Measurements from ENCODE around the gene GPR22. TPM values are rescaled to one million over a fixed set of nuclear protein-coding genes. Genes with fewer than 3 reads are reported as not detected.

Gene GPR22, protein sequence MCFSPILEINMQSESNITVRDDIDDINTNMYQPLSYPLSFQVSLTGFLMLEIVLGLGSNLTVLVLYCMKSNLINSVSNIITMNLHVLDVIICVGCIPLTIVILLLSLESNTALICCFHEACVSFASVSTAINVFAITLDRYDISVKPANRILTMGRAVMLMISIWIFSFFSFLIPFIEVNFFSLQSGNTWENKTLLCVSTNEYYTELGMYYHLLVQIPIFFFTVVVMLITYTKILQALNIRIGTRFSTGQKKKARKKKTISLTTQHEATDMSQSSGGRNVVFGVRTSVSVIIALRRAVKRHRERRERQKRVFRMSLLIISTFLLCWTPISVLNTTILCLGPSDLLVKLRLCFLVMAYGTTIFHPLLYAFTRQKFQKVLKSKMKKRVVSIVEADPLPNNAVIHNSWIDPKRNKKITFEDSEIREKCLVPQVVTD
- not detected in 2 replicates for total RNA-seq (2014; rRNA removed; shearing (Covaris generic))
- not detected in 2 replicates for polyA plus RNA-seq (2015; cell fraction: cytosol; rRNA removed)
- polyA plus RNA-seq (2015; cell fraction: nucleus; rRNA removed): not detected in 2 replicates

DNA sequence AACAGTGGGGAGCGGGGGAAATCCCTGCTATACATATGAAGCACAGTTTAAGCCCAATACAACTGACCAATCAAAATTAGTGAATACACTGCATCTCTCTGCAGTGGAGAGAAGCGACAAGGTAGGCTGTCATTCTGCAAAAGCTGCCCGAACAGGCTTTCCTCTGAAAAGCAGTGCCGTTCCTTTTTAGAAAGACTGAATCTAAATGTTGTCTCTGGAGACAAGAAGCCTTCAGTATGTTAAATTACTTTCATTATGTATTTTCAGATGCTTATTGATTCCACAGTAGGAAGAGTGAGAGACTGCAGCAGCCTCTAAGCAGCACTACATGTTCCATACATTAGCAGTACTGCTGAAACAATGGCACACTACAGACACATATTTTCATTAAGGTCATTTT lies at the start of gene GPR22:
Gene GPR22 (plus strand): TSS at position 129 of the 400 bp plus-strand sequence. CDS start 4,004 bp downstream, outside the sequence.
- in situ Hi-C loops (cut with HindIII; ENCODE audit: low pct_unique_long_range_greater_than_20kb, low sequenced_read_pairs): loop anchor here (10.0 kb wide), 2 partner anchors 105 to 405 kb away; no protein-coding TSS in a partner anchor

DNA sequence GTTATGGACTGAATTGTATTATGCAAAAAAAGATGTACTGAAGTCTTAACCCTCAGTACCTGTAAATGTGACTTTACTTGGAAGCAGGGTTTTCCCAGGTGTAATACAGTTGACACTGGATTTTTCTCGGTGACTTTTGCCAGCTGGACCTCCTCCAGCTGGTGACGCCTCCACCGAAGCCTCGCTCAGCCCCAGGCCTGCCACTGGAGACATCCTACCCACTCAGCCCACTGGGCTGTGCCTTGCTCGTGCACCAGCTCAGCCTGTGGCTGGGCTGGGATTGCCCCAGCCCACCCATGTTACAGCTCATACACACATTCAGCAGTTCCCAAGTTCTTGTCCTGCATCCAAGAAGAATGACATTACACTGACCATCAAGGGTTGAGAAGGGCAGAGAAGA lies 42.4 kb upstream of the GPR22 start:
- in situ Hi-C loops (cut with HindIII; ENCODE audit: low pct_unique_long_range_greater_than_20kb, low sequenced_read_pairs): no loop called here
- no peak for DNase-seq (ENCODE audit: low read depth, low spot score)

More for the DNA sequence above, at the start of gene GPR22:
- peak; percentile 31 for DNase-seq (ENCODE audit: low read depth, low spot score)

DNA sequence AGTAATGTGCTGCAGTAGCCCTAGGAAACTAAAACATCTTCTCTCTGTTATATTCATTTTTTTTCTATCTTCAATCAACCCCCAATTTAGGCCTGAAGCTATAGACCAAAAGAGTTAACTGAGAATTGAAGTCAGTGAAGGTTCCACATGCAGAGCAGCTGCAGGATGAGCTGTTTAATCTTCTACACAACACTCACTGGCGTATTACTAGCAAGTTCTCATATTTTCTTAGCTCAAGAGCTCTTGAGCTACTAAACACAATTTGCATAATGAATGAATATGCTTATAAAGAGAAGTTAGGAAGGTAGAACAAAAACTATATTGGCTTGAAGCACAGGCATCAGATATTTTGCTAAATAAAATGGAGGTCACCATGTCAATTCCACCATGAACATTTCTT lies 41.2 kb upstream of the GPR22 start:
- in situ Hi-C loops (cut with HindIII; ENCODE audit: low pct_unique_long_range_greater_than_20kb, low sequenced_read_pairs): no loop called here
- DNase-seq (ENCODE audit: low read depth, low spot score): no peak

DNA sequence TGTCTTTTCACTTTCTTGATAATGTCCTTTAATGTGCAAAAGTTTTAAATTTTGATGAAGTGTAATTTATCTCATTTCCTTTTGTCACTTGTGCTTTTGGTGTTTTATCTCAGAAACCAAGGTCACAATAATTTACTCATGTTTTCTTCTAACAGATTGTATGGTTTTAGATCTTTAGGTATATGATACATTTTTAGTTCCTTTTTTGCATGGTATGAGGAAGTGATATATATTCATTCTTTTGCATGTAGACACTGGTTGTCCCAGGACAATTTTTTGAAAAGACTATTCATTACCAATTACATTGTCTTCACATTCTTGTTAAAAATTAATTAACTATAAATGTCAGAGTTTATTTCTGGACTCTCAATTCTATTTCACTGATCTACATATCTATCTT lies 39.8 kb upstream of the GPR22 start:
- in situ Hi-C loops (cut with HindIII; ENCODE audit: low pct_unique_long_range_greater_than_20kb, low sequenced_read_pairs): no loop called here

DNA sequence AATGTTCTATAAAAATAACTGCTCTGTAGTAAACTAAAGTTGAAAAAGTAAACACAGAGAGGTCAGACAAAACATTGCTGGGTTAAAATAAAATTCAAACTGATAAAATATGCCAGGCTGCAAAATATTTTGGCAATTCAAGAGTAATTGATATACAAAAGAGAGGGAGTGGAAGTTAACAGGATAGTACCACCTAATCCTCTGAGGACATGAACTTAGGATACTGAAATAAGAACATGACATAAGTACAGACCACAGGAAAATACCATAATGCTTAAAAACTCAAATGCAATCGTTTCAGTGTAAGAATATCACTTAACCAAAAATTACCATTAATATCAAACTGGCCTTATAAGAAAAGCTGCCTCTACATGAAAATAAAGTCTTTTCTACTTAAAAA lies 37.6 kb upstream of the GPR22 start:
- DNase-seq (ENCODE audit: low read depth, low spot score): no peak
- in situ Hi-C loops (cut with HindIII; ENCODE audit: low pct_unique_long_range_greater_than_20kb, low sequenced_read_pairs): no loop called here

More for the DNA sequence above, 39.8 kb upstream of the GPR22 start:
- no peak for DNase-seq (ENCODE audit: low read depth, low spot score)

DNA sequence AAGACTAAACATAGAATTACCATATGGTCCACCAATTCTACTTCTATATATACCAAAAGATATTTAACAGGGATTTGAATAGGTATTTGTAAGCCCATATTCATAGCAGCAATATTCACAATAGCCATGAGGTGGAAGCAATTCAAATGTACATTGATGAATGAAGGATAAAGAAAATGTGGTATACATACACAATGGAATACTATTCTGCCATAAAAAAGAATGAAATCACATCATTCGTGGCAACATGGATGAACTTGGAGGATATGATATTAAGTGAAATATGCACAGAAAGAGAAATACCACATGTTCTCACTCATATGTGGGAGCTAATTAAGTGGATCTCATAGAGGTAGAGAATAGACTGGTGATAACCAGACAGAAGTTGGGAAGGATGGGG lies 34.1 kb upstream of the GPR22 start:
- in situ Hi-C loops (cut with HindIII; ENCODE audit: low pct_unique_long_range_greater_than_20kb, low sequenced_read_pairs): no loop called here
- DNase-seq (ENCODE audit: low read depth, low spot score): no peak

DNA sequence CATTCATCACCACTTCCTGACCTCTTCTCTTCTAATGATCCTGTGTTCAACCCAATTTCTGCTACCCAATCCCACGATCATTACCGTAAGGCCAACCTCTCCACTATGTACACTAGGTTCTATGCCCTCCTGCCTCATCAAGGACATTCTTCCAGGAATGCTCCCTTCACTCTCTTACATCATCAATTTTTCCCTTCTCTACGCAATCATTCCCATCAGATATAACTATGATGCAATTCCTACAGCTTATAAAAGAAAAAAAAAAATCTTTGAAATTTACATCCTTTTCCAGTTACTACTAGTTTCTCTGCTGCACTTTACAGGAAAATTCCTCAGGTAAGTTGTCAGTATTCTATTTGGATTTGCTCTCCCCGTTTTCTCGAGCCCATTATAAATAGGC lies 30.8 kb upstream of the GPR22 start:
- in situ Hi-C loops (cut with HindIII; ENCODE audit: low pct_unique_long_range_greater_than_20kb, low sequenced_read_pairs): no loop called here
- no peak for DNase-seq (ENCODE audit: low read depth, low spot score)

DNA sequence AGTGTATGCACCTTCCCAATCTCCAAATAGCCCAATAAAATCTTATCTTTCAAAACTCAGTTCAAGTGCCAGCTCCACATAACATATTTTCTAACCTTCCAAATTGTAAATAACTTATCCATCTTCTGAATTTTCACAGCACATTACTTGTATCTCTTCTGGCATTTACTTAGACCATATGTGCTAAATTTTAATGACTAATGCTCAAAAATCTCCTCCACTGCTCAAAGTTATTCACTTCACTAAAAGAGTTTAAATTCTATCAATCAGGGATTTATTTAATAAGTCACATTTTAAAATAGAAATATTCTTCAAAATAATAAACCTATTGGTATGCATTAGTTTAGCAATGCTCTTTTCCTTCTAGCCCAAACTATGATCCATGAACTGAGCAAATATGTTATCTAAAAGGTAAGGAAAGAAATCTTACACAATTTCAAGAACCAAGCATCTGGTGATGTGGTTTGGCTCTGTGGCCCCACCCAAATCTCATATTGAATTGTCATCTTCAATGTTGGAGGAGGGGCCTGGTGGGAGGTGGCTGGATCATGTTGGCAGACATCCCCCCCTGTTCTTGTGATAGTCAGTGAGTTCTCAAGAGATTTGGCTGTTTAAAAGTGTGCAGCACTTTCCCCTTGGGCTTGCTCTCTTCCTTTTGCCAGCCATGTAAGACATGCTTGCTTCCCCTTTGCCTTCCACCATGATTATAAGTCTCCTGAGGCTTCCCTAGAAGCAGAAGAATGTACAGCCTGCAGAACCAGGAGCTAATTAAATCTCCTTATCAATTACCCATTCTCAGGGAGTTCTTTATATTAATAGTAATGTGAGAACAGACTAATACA lies 28.1 kb upstream of the GPR22 start:
- in situ Hi-C loops (cut with HindIII; ENCODE audit: low pct_unique_long_range_greater_than_20kb, low sequenced_read_pairs): no loop called here
- no peak for DNase-seq (ENCODE audit: low read depth, low spot score)

DNA sequence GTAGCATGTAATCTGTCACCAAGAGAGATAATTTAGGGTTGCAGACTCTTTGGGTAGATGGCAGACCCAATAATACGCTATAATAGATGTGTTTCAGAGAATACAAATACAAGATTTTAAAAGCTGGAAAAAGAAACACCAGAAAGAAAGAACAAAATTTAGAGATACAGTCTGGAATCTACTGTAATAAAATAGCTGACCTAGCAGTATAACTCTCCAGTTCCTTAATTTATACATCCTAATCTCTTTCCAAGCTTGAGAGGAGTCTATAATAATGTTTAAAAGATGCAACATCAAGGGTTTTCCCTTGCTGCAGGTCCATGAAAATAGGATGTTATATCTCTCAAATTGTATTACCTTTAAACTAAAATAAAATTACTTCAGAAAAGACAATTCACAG lies 27.2 kb upstream of the GPR22 start:
- DNase-seq (ENCODE audit: low read depth, low spot score): no peak
- in situ Hi-C loops (cut with HindIII; ENCODE audit: low pct_unique_long_range_greater_than_20kb, low sequenced_read_pairs): no loop called here

DNA sequence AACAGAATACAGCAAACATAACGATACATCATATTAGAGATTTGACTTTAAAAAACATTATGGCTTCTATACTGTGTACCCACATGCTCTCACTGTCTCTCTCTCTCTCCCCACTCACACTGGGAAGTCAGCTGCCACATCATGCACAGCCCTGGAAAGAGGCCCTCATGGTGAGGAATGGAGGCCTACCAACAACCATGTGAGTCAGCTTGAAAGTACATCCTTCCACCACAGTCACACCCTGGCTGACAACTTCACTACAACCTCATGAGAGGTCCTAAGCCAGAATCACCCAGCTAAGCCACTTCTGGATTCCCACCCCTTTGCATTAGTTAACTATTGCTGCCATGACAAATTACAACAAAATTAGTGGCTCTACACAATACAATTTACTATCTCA lies 23.3 kb upstream of the GPR22 start:
- in situ Hi-C loops (cut with HindIII; ENCODE audit: low pct_unique_long_range_greater_than_20kb, low sequenced_read_pairs): no loop called here
- no peak for DNase-seq (ENCODE audit: low read depth, low spot score)

DNA sequence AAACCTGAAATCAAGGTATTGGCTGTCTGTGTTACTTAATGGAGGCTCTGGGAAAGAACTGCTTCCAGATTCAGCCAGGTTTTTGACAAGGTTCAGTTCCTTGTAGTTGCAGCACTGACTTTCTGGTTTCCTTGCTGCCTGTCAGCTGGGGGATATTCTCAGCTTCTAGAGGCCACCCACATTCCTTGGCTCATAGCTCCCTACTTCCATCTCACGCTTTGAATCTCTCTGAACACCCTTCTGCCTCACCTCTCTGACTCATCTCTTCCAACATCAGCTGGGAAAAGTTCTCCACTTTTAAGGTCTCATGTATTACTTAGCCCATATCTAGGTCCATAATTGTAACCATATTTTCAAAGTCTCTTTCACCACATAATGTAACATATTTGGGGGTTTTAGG lies 22.9 kb upstream of the GPR22 start:
- in situ Hi-C loops (cut with HindIII; ENCODE audit: low pct_unique_long_range_greater_than_20kb, low sequenced_read_pairs): no loop called here
- DNase-seq (ENCODE audit: low read depth, low spot score): no peak

DNA sequence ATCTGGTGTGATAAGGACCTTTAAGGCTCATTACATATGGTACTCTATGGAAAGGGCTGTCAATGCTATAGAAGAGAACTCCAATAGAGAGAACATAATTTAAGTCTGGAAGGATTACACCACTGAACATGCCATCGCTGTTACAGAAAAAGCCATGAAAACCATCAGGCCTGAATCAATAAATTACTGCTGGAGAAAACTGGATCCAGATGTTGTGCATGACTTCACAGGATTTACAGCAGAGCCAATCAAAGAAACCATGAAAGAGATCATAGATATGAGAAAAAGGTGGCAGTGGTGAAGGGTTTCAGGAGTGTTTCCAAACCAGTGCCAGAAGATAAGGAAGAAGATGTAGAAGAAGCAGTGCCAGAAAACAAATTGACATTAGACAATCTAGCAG lies 18.9 kb upstream of the GPR22 start:
- in situ Hi-C loops (cut with HindIII; ENCODE audit: low pct_unique_long_range_greater_than_20kb, low sequenced_read_pairs): no loop called here
- DNase-seq (ENCODE audit: low read depth, low spot score): no peak

DNA sequence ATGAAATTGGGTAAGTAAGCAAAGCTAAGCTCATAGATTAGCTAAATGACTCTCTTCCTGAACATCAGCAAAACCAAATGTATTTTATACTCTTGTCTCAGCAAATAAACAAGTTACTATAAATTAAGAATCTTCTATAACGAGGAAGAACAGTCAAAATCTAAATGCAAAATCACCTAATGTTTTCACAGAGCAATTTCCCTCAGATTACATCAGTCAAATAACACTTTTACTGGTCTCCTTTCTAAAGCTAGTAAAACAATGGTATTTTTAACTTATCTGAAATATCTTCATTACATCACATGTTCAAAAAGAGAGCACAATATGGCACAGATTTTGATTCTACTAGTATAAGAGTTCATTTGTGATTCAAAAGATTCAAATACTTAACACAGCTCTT lies 16.5 kb upstream of the GPR22 start:
- no peak for DNase-seq (ENCODE audit: low read depth, low spot score)
- in situ Hi-C loops (cut with HindIII; ENCODE audit: low pct_unique_long_range_greater_than_20kb, low sequenced_read_pairs): no loop called here

DNA sequence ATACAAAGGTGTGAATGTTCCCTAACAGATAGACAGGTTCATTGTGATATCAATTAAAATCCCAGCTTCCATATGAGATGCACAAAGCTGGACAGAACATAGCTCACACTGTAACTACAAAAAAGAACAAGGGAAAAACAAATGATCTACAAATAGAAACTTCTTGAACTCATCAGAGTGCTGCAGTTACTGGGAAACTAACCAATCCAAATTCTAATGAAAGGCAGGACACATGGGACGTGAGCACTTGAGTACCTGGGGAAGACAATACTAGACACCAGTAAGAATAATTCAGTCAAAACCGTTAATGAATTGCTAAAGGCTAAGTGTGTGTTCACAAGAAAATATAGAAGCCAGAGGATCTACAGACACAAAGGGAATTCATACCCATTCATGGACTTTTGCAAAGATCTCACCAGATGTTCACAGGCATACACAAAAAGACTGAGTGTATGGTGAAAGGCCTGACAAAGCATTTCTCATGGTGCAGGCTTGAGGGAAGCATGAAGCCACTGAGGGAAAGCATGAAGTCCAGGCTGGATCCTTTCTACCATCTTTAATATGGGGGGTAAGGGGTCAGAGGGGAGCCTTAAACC lies 7.8 kb upstream of the GPR22 start:
- peak; percentile 49 for DNase-seq (ENCODE audit: low read depth, low spot score)
- in situ Hi-C loops (cut with HindIII; ENCODE audit: low pct_unique_long_range_greater_than_20kb, low sequenced_read_pairs): loop anchor here (10.0 kb wide), 2 partner anchors 97 to 413 kb away; no protein-coding TSS in a partner anchor

DNA sequence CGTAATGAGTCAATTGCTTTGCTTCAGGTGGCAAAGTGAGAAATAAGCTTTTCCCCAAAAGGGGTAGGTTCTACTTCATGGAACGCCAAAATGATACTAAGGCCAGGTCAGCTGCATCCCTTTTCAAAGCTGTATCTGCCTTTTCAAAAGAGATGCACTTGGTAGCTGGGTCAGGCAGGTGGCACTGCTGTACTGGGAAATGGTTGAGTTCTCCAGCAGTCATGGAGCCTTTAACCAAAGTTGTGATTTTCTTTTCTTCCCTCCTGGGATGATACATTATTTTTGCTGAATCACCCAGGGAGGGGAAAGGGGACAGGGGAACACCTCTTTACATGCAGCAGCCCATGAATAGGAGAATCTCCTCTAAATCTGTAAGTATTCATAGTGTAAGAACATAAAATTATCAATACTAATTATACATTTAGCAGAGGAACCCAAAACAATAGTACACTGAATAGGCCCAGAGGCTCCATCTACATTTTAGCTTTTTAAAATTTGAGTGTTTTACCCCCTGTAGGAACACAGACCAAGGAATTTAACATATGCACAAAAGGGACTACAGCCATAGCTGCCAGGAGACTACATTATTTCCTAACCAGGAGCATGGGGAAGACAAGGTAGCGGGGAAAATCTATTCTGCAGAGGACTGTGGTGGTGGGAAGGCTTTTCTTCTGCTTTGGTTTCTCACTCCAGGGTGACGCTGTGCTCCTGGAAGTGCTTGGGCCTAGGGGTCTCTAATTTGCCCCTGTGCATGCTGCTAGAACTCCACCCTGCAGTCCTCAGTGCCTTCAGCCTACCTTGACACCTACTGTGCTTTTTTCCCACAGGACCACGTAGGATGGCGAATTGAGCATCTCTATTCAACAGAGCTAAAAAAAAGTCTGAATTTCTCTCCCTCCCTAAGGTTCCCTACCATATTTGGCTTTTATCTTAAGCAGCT lies 6.4 kb upstream of the GPR22 start:
- peak; percentile 84 for DNase-seq (ENCODE audit: low read depth, low spot score)
- in situ Hi-C loops (cut with HindIII; ENCODE audit: low pct_unique_long_range_greater_than_20kb, low sequenced_read_pairs): loop anchor here (10.0 kb wide), 2 partner anchors 99 to 411 kb away; no protein-coding TSS in a partner anchor

DNA sequence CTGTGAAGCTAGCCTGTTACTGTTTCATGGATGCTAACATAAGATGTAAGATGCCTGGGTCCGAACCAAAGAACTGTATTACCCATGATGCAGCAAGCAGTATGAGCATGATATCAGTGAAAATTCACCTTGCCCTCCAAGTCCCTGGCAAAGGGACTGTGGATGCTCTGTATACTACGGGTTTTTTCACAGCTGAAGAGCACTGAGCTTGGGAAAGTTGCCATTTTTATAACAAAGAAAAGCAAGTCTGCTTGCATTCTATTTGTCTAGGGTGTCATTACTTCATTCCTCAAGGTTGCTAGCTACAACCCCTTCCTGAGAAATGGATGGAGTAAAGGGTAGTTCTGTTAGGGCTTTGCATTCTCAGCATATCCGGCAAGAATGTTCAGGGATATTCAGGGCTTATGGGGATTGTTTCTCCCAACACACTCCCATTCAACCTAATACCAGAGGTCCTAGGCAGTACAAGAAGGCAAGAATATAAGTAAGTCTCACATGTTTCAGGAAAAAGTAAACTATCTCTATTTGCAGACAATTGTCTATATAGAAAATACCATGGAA lies 5.1 kb upstream of the GPR22 start:
- DNase-seq (ENCODE audit: low read depth, low spot score): no peak
- in situ Hi-C loops (cut with HindIII; ENCODE audit: low pct_unique_long_range_greater_than_20kb, low sequenced_read_pairs): loop anchor here (10.0 kb wide), 2 partner anchors 100 to 410 kb away; no protein-coding TSS in a partner anchor

Measured in SK-MEL-5 (cell line).